HG02981 (cell line): Measurements from ENCODE around the gene ATG4C.

Experiments used
- ATAC-seq: cut with Tn5 transposase; IDR thresholded peaks from one replicate; pipeline ENCODE4 v1.9.1; 2021; ENCODE audit warnings: mild to moderate bottlenecking, moderate library complexity; ENCODE audit not compliant: unreplicated experiment

Gene ATG4C

GRCh38 chr1:62836856-62837540 lies 53.1 kb downstream of the ATG4C start:
- no peak for ATAC-seq

GRCh38 chr1:62840555-62840954 lies 56.6 kb downstream of the ATG4C start:
- ATAC-seq: no peak

GRCh38 chr1:62841587-62842169 lies 57.7 kb downstream of the ATG4C start:
- peak; percentile 73 for ATAC-seq

- ATAC-seq: no peak
Measured at GRCh38 chr1:62844030-62844429, 60.1 kb downstream of the ATG4C start.

- no peak for ATAC-seq
Measured at GRCh38 chr1:62849031-62849430, 65.1 kb downstream of the ATG4C start.

GRCh38 chr1:62852253-62852652 lies 68.3 kb downstream of the ATG4C start:
- no peak for ATAC-seq

GRCh38 chr1:62856960-62857359 lies 73.0 kb downstream of the ATG4C start:
- ATAC-seq: no peak

- no peak for ATAC-seq
Measured at GRCh38 chr1:62869217-62869754, 85.4 kb downstream of the ATG4C start.

GRCh38 chr1:62870148-62870547 lies 86.2 kb downstream of the ATG4C start:
- no peak for ATAC-seq

GRCh38 chr1:62875676-62876075 lies 91.7 kb downstream of the ATG4C start:
- ATAC-seq: no peak

- ATAC-seq: no peak
Measured at GRCh38 chr1:62876535-62876934, 92.6 kb downstream of the ATG4C start.

GRCh38 chr1:62877579-62877978 lies 93.6 kb downstream of the ATG4C start:
- no peak for ATAC-seq

GRCh38 chr1:62879962-62880361 lies 96.0 kb downstream of the ATG4C start:
- no peak for ATAC-seq

GRCh38 chr1:62882201-62883104 lies 98.5 kb downstream of the ATG4C start:
- ATAC-seq: no peak

GRCh38 chr1:62884156-62884740 lies 100.3 kb downstream of the ATG4C start:
- no peak for ATAC-seq

GRCh38 chr1:62887799-62888507 lies 104.0 kb downstream of the ATG4C start:
- ATAC-seq: no peak

GRCh38 chr1:62891956-62892562 lies 108.1 kb downstream of the ATG4C start:
- no peak for ATAC-seq

GRCh38 chr1:62897788-62898187 lies 113.9 kb downstream of the ATG4C start:
- ATAC-seq: no peak

- ATAC-seq: no peak
Measured at GRCh38 chr1:62900566-62900965, 116.6 kb downstream of the ATG4C start.

- ATAC-seq: no peak
Measured at GRCh38 chr1:62901650-62902049, 117.7 kb downstream of the ATG4C start.
